Keratinocyte (primary cell): ENCODE measurements around the gene DIP2B. TPM values are rescaled to one million over a fixed set of nuclear protein-coding genes. Genes with fewer than 3 reads are reported as not detected.

Experiments used
- DNase-seq: peaks from one replicate; pipeline ENCODE4 v3.0.0-alpha.2; 2011; ENCODE audit warnings: low read depth, missing footprints, low spot score
- FAIRE-seq: peaks from 2 replicates; lab custom pipeline; 2011; peaks lifted over from hg19 to GRCh38; lab: Jason Lieb, UNC
- H2AFZ ChIP-seq: 2 replicates; pipeline ENCODE4 v1.6.0; 2012; ENCODE audit warnings: low read length, control low read depth, inconsistent platforms; ENCODE audit not compliant: control insufficient read depth
- H3K27ac ChIP-seq: 2 replicates; pipeline ENCODE4 v1.5.1; 2011; ENCODE audit warnings: low read length; ENCODE audit not compliant: control insufficient read depth, insufficient read depth
- H3K27me3 ChIP-seq: 3 replicates; pipeline ENCODE4 v1.6.0; 2011; ENCODE audit warnings: low read length; ENCODE audit not compliant: control insufficient read depth, insufficient read depth; ENCODE audit errors: extremely low read depth
- H3K36me3 ChIP-seq, 2 experiments: 2 replicates in 1 of 2; 3 replicates in 1 of 2; pipeline ENCODE4 v1.5.1; 2011; ENCODE audit warnings: low read length in 2 of 2, mild to moderate bottlenecking in 1 of 2; ENCODE audit not compliant: control insufficient read depth in 2 of 2, insufficient read depth in 2 of 2; ENCODE audit errors: extremely low read depth in 1 of 2
- H3K4me1 ChIP-seq: 3 replicates; pipeline ENCODE4 v1.5.1; 2011; ENCODE audit warnings: low read length; ENCODE audit not compliant: control insufficient read depth, insufficient read depth; ENCODE audit errors: extremely low read depth
- H3K4me2 ChIP-seq: 3 replicates; pipeline ENCODE4 v1.6.0; 2011; ENCODE audit warnings: low read depth, low read length; ENCODE audit not compliant: control insufficient read depth, insufficient read depth; ENCODE audit errors: extremely low read depth
- H3K4me3 ChIP-seq, 3 experiments: fragments of 200-600 bp in 1 of 3; sonication (generic) in 1 of 3; 2 replicates in 2 of 3; 3 replicates in 1 of 3; pipeline ENCODE4 v1.5.1; 2011 to 2016; ENCODE audit warnings: low read length in 3 of 3, mild to moderate bottlenecking in 3 of 3, control low read depth in 2 of 3, inconsistent platforms in 1 of 3, low read depth in 1 of 3, mixed read lengths in 1 of 3, mixed run types in 1 of 3, moderate library complexity in 1 of 3; ENCODE audit not compliant: control insufficient read depth in 2 of 3, insufficient read depth in 2 of 3; ENCODE audit errors: extremely low read depth in 1 of 3
- H3K79me2 ChIP-seq: 2 replicates; pipeline ENCODE4 v1.6.0; 2012; ENCODE audit warnings: low read length; ENCODE audit not compliant: control insufficient read depth, insufficient read depth
- H3K9ac ChIP-seq: 3 replicates; pipeline ENCODE4 v1.6.0; 2011; ENCODE audit warnings: low read length; ENCODE audit not compliant: control insufficient read depth, insufficient read depth; ENCODE audit errors: extremely low read depth
- H3K9me1 ChIP-seq: 3 replicates; pipeline ENCODE4 v1.6.0; 2011; ENCODE audit warnings: low read length; ENCODE audit not compliant: control insufficient read depth, insufficient read depth; ENCODE audit errors: extremely low read depth
- H3K9me3 ChIP-seq: 2 replicates; pipeline ENCODE4 v1.5.1; 2012; ENCODE audit warnings: low read depth, low read length; ENCODE audit not compliant: control insufficient read depth
- H4K20me1 ChIP-seq: 3 replicates; pipeline ENCODE4 v1.6.0; 2011; ENCODE audit warnings: low read length; ENCODE audit not compliant: control insufficient read depth, insufficient read depth; ENCODE audit errors: extremely low read depth
- CTCF ChIP-seq, 3 experiments: IDR thresholded peaks in 1 of 3; conservative IDR thresholded peaks in 1 of 3; optimal IDR thresholded peaks in 1 of 3; 2 replicates in 2 of 3; 3 replicates in 1 of 3; pipeline versions ENCODE3 to v1.5.1; 2011; ENCODE audit warnings: low read length in 3 of 3, mild to moderate bottlenecking in 3 of 3, moderate library complexity in 2 of 3, control low read depth in 1 of 3, inconsistent platforms in 1 of 3; ENCODE audit not compliant: insufficient read depth in 2 of 3; ENCODE audit errors: extremely low read depth in 1 of 3
- EZH2 ChIP-seq: IDR thresholded peaks from one replicate; pipeline ENCODE4 v1.6.1; 2012; ENCODE audit warnings: inconsistent platforms, mild to moderate bottlenecking, low read length, moderate library complexity
- dilution Hi-C: fragments of 300-500 bp; cut with MboI; formaldehyde crosslinking; loops from one replicate; pipeline ENCODE4 v1.7.0; 2020; ENCODE audit warnings: low sequenced_read_pairs; ENCODE audit not compliant: extremely low pct_ligation_motif_present
- polyA plus RNA-seq, 5 experiments: library from polyadenylated mRNA; depleted of rRNA in 3 of 5; stranded (reverse) in 3 of 5; stranded (forward) in 1 of 5; unstranded in 1 of 5; fragments of >200 nt; gene quantifications; 1 replicate in 1 of 5; 2 replicates in 3 of 5; 3 replicates in 1 of 5; pipeline versions ENCODE4 v1.2.1 to v1.2.3, GENCODE V29; 2011 to 2012; ENCODE audit warnings: missing spikeins in 2 of 5, low read depth in 1 of 5, low replicate concordance in 1 of 5

DIP2B gene
- polyA plus RNA-seq, 1 donor (not counting 4 experiments of a cell fraction or from before 2014, with no cell fraction given) = 30.2 TPM

- Histone ChIP-seq H3K79me2 (peaks cover 4% of the 10 kb centered on the region), H3K9me3 (no peaks in the 10 kb centered on the region), H3K9me1 (no peaks in the 10 kb centered on the region), H2AFZ (no peak overlapping the region), H3K27ac (no peak overlapping the region), H3K27me3 (no peaks in the 10 kb centered on the region), H3K9ac (no peak overlapping the region), H3K4me1 (peaks cover 3% of the 10 kb centered on the region), H3K36me3 (peaks cover 3 to 5% of the 10 kb centered on the region in 2 experiments), H3K4me3 (no peak overlapping the region), H4K20me1 (peaks cover 2% of the 10 kb centered on the region), H3K4me2 (no peak overlapping the region)
- DNase-seq (no peak), FAIRE-seq (no peak)
- TF ChIP-seq EZH2 (no peak), CTCF (optimal IDR thresholded peaks at IDR 0.05 in 1 of 3, IDR thresholded peaks at IDR 0.05 in 1 of 3, conservative IDR thresholded peaks at IDR 0.05 in 1 of 3; ENCODE audit: extremely low read depth in 1 of 3, insufficient read depth in 2 of 3, low read length in 3 of 3) (no peak)
- dilution Hi-C loops = no loop called here
These were observed 155.1 kb downstream of the DIP2B start for GRCh38 chr12:50659690-50660424.

GRCh38 chr12:50660425-50660822 lies 155.6 kb downstream of the DIP2B start:
- Histone ChIP-seq H3K9ac (no peak overlapping the region), H3K4me2 (no peak overlapping the region), H4K20me1 (peaks cover 3% of the 10 kb centered on the region), H3K27me3 (no peaks in the 10 kb centered on the region), H3K9me3 (no peaks in the 10 kb centered on the region), H3K9me1 (no peaks in the 10 kb centered on the region), H2AFZ (no peak overlapping the region), H3K36me3 (peaks cover 3 to 5% of the 10 kb centered on the region in 2 experiments), H3K27ac (no peak overlapping the region), H3K4me3 (no peak overlapping the region), H3K4me1 (peaks cover 3% of the 10 kb centered on the region), H3K79me2 (peaks cover 4% of the 10 kb centered on the region)
- no peak for DNase-seq
- dilution Hi-C loops = no loop called here
- TF ChIP-seq CTCF (optimal IDR thresholded peaks at IDR 0.05 in 1 of 3, IDR thresholded peaks at IDR 0.05 in 1 of 3, conservative IDR thresholded peaks at IDR 0.05 in 1 of 3; ENCODE audit: extremely low read depth in 1 of 3, insufficient read depth in 2 of 3, low read length in 3 of 3) (no peak), EZH2 (no peak)
- FAIRE-seq = no peak
